ENCODE results near the gene SYT12.
A peak's percentile ranks its signal among the peaks of the same experiment; 100 is the strongest.

SYT12 gene

GRCh38 chr11:67031791-67032561 lies 9.0 kb downstream of the SYT12 start:
- DNase-seq, result no peak

- no peak for DNase-seq
These were observed 10.1 kb downstream of the SYT12 start for GRCh38 chr11:67032830-67033551.

- DNase-seq, result no peak
These were observed 10.8 kb downstream of the SYT12 start for GRCh38 chr11:67033661-67034166.

GRCh38 chr11:67034350-67034749 lies 11.4 kb downstream of the SYT12 start:
- DNase-seq, result no peak

DNA sequence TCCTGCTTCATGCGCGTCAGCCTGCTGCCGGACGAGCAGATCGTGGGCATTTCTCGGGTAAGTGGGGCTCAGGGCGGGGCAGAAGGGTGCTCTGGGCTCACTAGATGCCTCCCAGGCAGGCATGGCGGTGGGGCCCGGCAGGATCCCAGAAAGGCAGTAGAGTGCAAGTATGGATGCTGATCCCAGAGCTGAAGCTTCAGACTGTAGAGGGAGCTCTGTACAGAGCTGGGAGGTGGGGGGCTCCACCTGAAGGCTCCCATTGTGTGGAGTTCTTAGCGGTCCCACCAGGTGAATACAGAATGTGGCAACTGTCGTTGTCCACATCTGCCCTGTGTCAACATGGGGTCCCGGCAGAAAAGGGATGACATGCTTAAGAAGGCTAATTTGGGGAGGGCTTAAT lies 17.2 kb downstream of the SYT12 start:
- DNase-seq, result no peak

DNA sequence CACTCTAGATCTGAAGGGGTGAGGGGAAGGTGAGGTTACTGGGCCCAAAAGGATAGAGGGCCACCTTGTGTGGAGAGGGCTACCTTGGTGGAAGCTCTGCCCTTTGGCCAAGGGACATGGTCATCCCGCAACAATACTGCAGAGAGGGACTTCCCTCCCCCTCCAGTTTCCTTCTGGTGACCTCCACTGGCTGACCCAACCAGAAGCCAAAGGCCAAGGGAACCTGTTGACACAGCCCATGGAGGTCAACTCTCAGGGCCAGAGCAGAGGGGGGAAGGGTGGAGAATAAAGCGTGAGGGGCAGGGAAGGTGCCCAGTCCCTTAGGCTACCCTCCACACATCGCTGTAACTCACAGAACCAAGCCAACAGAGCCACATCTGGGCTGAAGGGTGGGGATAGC lies 18.7 kb downstream of the SYT12 start:
- no peak for DNase-seq

DNA sequence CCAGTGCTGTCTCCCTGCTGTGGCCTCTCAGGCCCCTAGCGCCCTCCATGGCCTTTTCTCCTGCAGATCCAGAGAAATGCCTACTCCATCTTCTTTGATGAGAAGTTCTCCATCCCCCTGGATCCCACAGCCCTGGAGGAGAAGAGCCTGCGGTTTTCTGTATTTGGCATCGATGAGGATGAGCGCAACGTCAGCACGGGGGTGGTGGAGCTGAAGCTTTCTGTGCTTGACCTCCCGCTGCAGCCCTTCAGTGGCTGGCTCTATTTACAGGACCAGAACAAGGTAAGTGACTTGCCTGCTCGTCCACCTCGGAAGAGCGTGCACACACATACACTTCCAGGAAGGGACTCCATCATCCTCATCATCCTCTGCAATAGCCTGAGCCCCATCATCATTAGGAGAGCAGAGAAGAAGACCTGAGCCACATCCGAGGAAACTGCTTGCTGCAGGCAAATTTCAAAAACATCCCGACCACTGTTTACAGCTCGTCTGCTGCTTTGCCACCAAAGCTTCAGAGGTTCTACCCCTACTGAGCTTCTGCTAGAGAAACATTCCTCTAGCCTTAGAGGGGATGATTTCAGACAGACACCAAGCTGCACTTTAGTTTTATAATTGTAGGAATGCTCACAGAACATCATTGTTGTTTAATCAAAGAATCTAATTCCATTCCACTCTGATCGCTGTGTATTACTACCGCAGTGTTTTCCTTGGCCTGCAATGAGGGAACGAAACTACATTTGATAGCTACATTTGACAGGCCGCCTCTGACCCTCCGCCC lies 20.8 kb downstream of the SYT12 start:
- DNase-seq, result no peak

DNA sequence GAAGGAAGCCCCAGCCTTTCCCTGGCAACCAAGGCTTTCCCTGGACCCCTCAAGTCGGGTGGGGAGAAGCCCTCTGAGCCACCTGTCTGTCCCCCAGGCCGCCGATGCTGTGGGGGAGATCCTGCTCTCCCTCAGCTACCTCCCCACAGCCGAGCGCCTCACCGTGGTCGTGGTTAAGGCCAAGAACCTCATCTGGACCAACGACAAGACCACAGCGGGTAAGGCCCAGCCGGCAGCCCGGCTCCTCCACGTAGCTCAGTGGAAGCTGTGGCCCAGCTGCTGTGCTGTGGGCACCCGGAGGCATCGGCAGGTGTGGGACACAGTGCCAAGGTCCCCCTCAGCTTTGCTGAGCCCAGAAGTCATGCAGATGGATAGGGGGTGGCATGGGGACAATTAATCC lies 21.6 kb downstream of the SYT12 start:
- DNase-seq, result no peak

DNA sequence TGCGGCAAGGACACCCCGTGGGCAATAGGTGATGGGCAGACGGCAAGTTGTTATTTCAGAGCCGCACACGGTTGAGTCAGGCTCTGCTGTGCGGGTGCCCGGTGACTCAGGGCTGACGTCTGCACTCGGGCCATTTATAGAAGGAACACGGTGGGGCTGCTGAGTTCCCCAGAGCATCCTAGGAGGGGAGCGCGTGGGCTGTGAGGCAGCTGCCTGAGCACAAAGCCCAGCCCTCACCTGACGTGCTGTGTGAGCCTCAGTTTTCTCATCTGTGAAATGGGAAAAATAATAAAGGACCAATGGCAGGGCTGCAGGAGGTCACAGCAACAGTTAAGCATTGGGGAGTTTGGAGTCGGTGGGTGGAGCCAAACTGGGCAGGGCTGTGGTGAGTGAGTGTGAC lies 22.4 kb downstream of the SYT12 start:
- peak in 1 of 3 experiments; percentile 41 for DNase-seq

DNA sequence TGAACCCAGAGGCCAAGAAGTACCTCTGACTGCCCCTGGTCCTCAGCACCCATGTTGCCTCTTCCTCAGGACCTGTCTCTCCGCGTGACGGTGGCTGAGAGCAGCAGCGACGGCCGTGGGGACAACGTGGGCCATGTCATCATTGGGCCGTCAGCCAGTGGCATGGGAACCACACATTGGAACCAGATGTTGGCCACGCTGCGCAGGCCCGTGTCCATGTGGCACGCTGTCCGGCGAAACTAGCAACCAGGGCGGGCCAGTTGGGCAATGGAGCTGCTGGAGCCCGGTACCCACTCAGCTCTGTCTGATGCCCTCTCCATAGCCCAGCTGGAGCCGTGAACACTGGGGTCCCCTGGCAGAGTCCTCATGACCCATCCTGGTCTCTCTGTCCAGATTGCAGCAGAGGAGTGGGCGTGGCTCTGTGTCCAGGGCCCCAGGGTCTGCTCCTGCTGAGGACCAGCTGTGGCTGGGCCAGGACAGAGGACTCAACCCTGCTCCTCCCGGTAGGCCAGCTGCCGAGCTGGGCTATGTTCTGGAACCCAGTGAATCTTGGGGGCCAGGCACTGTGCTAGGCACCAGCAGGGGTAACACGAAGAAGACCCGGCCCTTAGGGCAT lies 25.7 kb downstream of the SYT12 start:
- no peak for DNase-seq

DNA sequence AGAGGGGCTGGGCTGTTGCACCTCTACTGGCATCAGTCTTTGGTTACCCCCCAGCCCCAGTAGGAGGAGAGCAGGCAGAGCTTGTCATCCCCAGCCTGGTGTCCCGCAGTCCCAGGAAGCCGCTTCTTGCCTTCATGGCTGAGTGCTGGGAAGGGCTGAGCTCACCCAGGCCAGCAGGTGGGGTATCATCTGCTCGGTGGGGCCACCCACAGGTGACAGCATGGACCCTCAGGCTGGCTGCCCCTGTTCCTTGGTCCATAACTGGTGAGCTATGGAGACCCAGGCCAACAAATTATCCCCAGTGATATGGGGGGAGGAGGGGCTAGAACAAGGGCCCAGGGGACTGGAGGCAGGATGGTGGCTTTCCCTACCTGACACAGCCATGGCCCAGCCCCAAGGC lies 27.2 kb downstream of the SYT12 start:
- DNase-seq, result no peak

GRCh38 chr11:67051180-67051893 lies 28.4 kb downstream of the SYT12 start:
- DNase-seq, result no peak

DNA sequence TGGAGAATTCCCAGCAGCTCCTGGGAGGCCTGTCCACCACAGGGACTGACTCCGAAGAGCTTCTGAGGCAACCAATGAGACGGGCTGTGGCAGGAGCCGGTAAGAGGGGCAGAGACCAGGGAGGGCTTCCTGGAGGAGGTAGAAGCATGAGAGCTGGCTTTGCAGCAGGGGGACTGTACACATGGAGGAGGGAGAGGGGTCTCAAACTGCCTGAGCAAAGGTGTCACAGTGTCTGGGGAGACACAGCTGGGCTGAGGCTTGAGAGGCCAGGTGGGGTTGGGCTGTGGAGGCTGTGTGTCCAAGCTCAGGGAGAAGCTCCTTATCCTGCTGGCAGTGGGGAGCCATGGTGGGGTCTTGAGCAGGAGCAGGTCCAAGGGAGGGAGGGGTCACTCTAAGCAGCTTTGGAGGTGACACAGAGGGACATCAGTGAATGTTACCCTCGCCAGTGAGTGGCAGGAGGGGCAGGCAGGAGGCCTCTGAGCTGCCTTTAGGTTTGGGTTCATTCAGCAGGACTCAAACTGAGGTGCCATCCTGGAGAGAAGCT lies 29.1 kb downstream of the SYT12 start:
- no peak for DNase-seq

GRCh38 chr11:67052891-67053290 lies 30.0 kb downstream of the SYT12 start:
- no peak for DNase-seq

- peak in 2 of 3 experiments; percentile 44 to 74 for DNase-seq
These were observed 31.0 kb downstream of the SYT12 start for GRCh38 chr11:67053896-67054329.

DNA sequence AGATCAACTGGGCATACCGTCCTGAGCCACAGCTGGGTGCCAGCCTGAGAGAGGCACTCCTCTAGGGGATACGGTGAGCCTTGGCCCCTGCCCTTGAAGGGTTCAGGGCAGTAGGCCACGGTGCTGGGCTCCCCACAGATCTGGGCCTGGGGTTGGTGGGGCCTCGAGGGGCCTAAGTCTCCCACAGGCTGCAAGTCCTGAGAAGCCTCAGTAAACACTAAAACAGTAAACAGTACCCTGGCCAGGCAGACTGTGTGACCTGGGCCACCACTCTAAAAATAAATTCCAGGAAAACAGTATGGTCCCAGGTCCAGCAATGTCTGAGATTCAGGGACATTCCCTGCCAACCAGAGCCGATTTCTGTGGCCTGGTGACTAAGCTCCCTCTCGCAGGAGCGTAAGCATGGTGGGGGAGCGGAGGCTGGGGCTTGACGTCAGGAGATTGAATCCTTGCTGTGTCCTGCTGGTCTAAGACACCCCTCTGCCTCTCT lies 31.5 kb downstream of the SYT12 start:
- DNase-seq, result no peak

DNA sequence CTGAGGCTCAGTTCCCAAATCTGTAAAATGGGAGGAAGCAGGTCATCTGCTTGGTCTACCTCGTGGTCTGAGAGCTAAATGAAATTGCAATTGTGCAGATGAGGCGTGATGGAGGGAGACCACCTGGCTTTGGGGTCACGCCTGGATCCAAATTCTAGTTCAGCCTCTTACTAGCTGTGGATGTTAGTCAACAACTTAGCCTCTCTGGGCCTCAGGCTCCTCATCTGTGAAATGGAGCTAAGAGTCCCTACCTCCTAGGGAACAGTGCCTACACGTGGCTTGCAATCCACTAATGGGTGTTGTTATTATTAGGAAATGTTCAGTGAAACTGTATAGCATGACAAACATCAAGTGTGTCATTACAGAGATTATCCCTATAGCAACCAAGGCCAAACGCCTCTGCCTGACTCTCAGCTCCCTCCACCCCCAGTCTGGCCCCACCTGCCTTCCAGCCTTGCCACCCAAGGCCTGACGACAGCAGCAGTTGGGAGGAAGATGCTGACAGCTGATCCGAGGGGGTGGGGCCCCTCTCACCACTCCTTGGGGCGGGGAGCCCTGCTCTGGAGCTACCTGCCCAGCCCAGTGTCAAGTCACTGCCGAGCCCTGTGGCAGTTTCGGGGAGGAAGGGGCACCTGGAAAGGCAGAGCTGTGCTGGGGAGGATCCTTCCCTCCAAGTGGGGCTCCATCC lies 32.0 kb downstream of the SYT12 start:
- DNase-seq, result peak; percentile 19 to 97 (median 91)

GRCh38 chr11:67055812-67056211 lies 32.9 kb downstream of the SYT12 start:
- peak in 2 of 3 experiments; percentile 56 to 74 for DNase-seq

DNA sequence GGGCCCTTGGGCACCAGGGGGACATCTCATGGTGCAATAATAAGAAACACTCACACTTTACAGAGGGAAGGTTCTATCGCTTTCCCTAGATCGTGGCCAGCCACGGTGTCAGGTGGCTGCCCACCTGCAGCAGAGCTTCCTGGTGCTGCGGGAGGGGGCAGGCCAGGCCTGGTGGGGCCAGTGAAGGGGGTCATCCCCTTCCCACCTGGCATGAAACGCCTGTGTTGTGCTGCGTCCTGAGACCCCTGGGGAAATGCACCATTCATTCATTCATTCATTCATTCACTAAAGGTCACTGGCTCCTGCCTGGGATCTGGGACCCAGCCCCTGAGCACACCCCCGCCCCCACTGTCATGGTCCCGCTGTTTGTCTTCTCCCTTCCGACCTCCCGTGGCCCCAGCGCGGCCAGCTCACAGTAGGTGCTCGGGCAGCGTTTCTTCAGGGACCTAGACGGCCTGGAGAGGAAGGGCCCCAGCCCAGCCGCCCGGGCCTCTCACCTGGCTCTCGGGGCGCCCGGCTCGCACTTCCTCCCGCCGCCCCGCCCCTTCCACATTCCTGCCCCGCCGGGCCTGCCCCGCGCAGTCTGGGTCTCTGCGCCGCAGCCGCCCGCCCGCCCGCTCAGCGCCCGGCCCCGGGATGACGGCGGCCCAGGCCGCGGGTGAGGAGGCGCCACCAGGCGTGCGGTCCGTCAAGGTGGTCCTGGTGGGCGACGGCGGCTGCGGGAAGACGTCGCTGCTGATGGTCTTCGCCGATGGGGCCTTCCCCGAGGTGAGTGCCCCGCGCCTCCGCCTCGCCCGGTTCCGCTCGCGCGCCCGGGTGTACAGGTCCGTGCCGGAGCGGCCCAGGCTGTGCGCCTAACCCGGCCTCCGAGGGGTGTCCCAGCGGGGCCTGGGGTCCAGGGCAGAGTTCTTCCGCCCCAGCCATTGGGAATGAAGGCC lies 33.6 kb downstream of the SYT12 start, which contains the start of gene RHOD:
TSS of gene RHOD (plus strand) at position 581 of the 938 bp plus-strand sequence. CDS start at position 637, 56 bp downstream.
- peak in 1 of 3 experiments; percentile 42 for DNase-seq

DNA sequence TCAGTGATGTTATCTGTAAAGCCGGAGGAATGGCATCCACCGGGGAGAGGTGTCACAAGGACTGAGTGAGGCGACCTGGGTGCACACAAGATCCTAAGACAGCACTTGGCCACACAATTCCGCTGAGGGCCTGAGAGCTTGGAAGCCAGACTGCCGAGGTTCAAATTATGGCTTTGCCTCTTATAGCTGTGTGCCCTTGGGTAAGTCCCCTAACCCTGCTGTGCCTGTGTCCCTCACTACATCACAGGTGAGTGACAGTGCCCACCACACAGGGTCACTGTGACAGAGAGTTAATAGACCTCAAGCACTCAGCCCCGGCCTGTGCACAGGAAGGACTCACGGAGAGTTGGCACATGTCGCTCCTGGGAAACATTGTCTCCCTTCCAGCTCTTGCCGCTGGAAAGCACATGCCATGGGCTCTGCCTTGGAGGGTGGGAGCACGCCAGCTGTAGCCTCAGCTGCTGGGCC lies 34.3 kb downstream of the SYT12 start:
- DNase-seq, result no peak
